Occipital lobe (tissue), 3 donors: Measurements from ENCODE around the gene CWC22. TPM values are rescaled to one million over a fixed set of nuclear protein-coding genes. Genes with fewer than 3 reads are reported as not detected.

Source experiments
- DNase-seq: peaks from one replicate; lab custom pipeline; 2025; lab: John Stamatoyannopoulos, UW
- small RNA-seq: library from RNA; depleted of rRNA; stranded (forward); fragments of <200 nt; gene quantifications from one replicate; pipeline ENCODE3, GENCODE V24; 2014
- total RNA-seq: library from RNA; depleted of rRNA; stranded (reverse); fragments of >200 nt; gene quantifications from one replicate; pipeline ENCODE4 v1.2.3, GENCODE V29; 2014

CWC22 gene
- total RNA-seq, 1 donor from 2014 or later: 27.6 TPM

DNA sequence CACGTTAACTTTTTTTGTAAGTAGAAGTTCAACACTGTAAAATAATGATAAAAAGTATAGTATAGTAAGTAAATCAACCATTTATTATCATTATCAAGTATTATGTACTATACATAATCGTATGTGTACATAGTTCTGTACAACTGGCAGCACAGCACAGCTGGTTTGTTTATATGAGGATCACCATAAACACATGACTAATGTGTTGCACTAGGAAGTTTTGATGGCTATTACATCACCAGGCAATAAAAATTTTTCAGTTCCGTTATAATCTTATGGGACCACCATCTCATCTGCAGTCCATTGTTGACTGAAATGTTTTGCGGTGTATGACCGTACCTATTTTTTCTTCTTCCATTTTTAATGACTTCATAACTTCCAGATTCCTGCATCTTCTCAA, 106.4 kb downstream of the CWC22 start:
- DNase-seq: no peak

DNA sequence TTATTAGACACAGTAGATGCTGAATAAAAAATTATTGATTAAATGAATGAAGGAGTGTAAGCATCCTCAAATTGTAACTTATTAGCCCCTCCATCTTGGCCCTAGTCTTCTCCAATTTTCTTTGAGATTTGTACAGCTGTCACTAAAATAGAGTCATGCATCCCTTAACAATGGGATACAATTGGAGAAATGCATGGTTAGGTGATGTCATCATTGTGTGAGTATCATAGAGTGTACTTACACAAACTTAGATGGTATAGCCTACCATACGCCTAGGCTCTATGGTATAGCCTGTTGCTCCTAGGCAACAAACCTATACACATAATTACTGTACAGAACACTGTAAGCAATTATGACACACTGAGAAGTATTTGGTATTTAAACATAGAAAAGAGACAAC, 107.4 kb downstream of the CWC22 start:
- no peak for DNase-seq

GRCh38 chr2:179898873-179899272, 108.2 kb downstream of the CWC22 start:
- no peak for DNase-seq

Small RNA genes lying within 50 kb of the gene (small RNA-seq; reads per million reads assigned to genes)
- not detected for gene RF00416

Other genes with a start within 250 kb of the CWC22 start
- gene ZNF385B, start 145.7 kb downstream of the CWC22 start, total RNA-seq: 18.4 TPM